ENCODE measurements around the gene POFUT1. TPM values are rescaled to one million over a fixed set of nuclear protein-coding genes. Genes with fewer than 3 reads are reported as not detected.

Gene POFUT1
- polyA plus RNA-seq, 3 donors, result 10.9 to 22.8 (median 11.8) TPM

- TF ChIP-seq, protein P1, sequence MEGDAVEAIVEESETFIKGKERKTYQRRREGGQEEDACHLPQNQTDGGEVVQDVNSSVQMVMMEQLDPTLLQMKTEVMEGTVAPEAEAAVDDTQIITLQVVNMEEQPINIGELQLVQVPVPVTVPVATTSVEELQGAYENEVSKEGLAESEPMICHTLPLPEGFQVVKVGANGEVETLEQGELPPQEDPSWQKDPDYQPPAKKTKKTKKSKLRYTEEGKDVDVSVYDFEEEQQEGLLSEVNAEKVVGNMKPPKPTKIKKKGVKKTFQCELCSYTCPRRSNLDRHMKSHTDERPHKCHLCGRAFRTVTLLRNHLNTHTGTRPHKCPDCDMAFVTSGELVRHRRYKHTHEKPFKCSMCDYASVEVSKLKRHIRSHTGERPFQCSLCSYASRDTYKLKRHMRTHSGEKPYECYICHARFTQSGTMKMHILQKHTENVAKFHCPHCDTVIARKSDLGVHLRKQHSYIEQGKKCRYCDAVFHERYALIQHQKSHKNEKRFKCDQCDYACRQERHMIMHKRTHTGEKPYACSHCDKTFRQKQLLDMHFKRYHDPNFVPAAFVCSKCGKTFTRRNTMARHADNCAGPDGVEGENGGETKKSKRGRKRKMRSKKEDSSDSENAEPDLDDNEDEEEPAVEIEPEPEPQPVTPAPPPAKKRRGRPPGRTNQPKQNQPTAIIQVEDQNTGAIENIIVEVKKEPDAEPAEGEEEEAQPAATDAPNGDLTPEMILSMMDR (IDR thresholded peaks at IDR 0.05), result no peak
- H3K4me1 ChIP-seq (ENCODE audit: control insufficient read depth in 1 of 2, insufficient read depth in 2 of 2, low read length in 2 of 2), result peaks cover 41 to 50% of the 10 kb centered on the region in 2 donors
- no peaks in the 10 kb centered on the region for H4K20me1 ChIP-seq (ENCODE audit: insufficient read depth, low read length)
- H3K36me3 ChIP-seq (replicated peaks in 1 of 2; ENCODE audit: control insufficient read depth in 1 of 2, insufficient read depth in 2 of 2, low read length in 2 of 2), result peaks cover 20 to 50% of the 10 kb centered on the region in 2 donors
- peak overlapping the region; percentile 41 to 85 for H3K27ac ChIP-seq (ENCODE audit: low read depth in 1 of 2, low read length in 2 of 2)
- peak overlapping the region; percentile 70 to 92 (median 90) for H3K27ac Mint-ChIP-seq
- intact Hi-C loops (cut with micrococcal nuclease), result no loop called here
- peaks cover 8% of the 10 kb centered on the region for H3K79me2 ChIP-seq (ENCODE audit: insufficient read depth, low read length)
- 89% methylated on average over 6 of the region's 7 CpGs for WGBS (ENCODE audit: insufficient coverage)
- no peaks in the 10 kb centered on the region for H3K9me3 ChIP-seq (replicated peaks in 1 of 2; ENCODE audit: control insufficient read depth in 1 of 2, insufficient read depth in 1 of 2, low read length in 2 of 2)
- H3K4me1 Mint-ChIP-seq, result peaks cover 50% of the 10 kb centered on the region
- H3K4me2 ChIP-seq (replicated peaks; ENCODE audit: extremely low read depth, low read length, poor library complexity, severe bottlenecking), result peak overlapping the region; percentile 60
- H3K9ac ChIP-seq (ENCODE audit: insufficient read depth, low read length, poor library complexity, severe bottlenecking), result peak overlapping the region; percentile 58
- H3K36me3 Mint-ChIP-seq, result peaks cover 48 to 49% of the 10 kb centered on the region in 2 donors
- no peak for DNase-seq
- H3K4me3 Mint-ChIP-seq, result peak overlapping the region in 1 of 2 donors; percentile 85
- H3K4me3 ChIP-seq (replicated peaks in 1 of 3; ENCODE audit: low read depth in 2 of 3, low read length in 3 of 3), result peak overlapping the region in 2 of 3 experiments; percentile 6 to 67
- H3K27me3 ChIP-seq (ENCODE audit: control insufficient read depth in 2 of 2, insufficient read depth in 2 of 2, low read length in 2 of 2), result no peaks in the 10 kb centered on the region
- peaks cover 0 to 2% (median 0%) of the 10 kb centered on the region in 3 donors for H3K27me3 Mint-ChIP-seq (ENCODE audit: low read depth in 3 of 3)
- H2AFZ ChIP-seq (ENCODE audit: insufficient read depth, low read depth, low read length, poor library complexity, severe bottlenecking), result peak overlapping the region; percentile 82
- H3K9me3 Mint-ChIP-seq, result no peaks in the 10 kb centered on the region
These were observed 19.6 kb downstream of the POFUT1 start for GRCh38 chr20:32227306-32227705.

DNA sequence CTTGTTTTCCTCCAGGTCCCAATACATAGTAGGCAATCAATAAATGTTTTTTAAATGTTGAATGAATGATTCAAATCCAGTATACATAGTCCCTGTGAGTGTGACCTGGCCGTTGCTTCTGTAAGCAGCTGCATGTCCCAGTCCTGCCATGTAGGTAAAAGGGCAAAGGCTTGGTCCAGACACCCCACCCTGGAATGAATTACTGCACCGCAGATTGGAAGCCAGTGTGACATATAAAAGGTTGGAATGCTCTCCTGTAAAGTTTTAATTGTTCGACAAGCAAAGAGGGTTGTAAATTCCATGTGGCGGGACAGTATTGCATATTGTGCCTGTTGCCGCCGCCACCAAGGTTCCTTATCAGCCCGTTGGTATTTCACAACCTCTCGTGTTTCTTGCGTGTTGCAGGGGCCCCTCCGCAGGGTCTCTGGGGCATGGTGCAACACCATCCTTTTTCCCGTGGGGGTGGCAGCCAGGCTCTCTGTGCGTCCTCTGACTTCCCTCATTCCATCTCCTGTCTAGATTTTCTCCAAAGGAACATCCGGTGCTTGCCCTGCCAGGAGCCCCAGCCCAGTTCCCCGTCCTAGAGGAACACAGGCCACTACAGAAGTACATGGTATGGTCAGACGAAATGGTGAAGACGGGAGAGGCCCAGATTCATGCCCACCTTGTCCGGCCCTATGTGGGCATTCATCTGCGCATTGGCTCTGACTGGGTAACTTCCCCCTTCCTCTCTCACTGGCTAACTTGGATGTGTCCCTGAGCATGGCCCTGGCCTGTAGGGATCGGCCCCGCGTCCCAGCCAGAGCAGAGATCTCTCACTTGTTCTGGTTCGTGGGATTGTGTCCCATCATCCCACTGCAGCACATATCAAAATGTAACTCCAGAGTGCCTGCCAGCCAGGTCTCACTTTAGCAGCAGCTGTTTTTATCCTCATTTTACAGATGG, 20.3 kb downstream of the POFUT1 start:
- Histone ChIP-seq H3K79me2 (ENCODE audit: insufficient read depth, low read length) (peaks cover 8% of the 10 kb centered on the region), H3K9me3 (replicated peaks in 1 of 2; ENCODE audit: control insufficient read depth in 1 of 2, insufficient read depth in 1 of 2, low read length in 2 of 2) (no peaks in the 10 kb centered on the region), H3K4me3 (replicated peaks in 1 of 3; ENCODE audit: low read depth in 2 of 3, low read length in 3 of 3) (peak overlapping the region; percentile 6 to 67 (median 21)), H4K20me1 (ENCODE audit: insufficient read depth, low read length) (no peaks in the 10 kb centered on the region), H3K27me3 (ENCODE audit: control insufficient read depth in 2 of 2, insufficient read depth in 2 of 2, low read length in 2 of 2) (no peaks in the 10 kb centered on the region), H2AFZ (ENCODE audit: insufficient read depth, low read depth, low read length, poor library complexity, severe bottlenecking) (peak overlapping the region; percentile 82), H3K4me1 (ENCODE audit: control insufficient read depth in 1 of 2, insufficient read depth in 2 of 2, low read length in 2 of 2) (peaks cover 48 to 57% of the 10 kb centered on the region in 2 donors), H3K4me2 (replicated peaks; ENCODE audit: extremely low read depth, low read length, poor library complexity, severe bottlenecking) (peak overlapping the region; percentile 60), H3K27ac (ENCODE audit: low read depth in 1 of 2, low read length in 2 of 2) (peak overlapping the region; percentile 41 to 85), H3K36me3 (replicated peaks in 1 of 2; ENCODE audit: control insufficient read depth in 1 of 2, insufficient read depth in 2 of 2, low read length in 2 of 2) (peaks cover 13 to 43% of the 10 kb centered on the region in 2 donors), H3K9ac (ENCODE audit: insufficient read depth, low read length, poor library complexity, severe bottlenecking) (peak overlapping the region; percentile 58)
- intact Hi-C loops (cut with micrococcal nuclease), result no loop called here
- Mint-ChIP-seq H3K27ac (peak overlapping the region; percentile 87 to 92 (median 90)), H3K27me3 (ENCODE audit: low read depth in 3 of 3) (peaks cover 0 to 2% (median 0%) of the 10 kb centered on the region in 3 donors), H3K9me3 (no peaks in the 10 kb centered on the region), H3K4me1 (peaks cover 57% of the 10 kb centered on the region), H3K4me3 (peak overlapping the region; percentile 67 to 85), H3K36me3 (peaks cover 45 to 46% of the 10 kb centered on the region in 2 donors)
- DNase-seq, result peak; percentile 41 to 73 (median 59)
- WGBS (ENCODE audit: insufficient coverage), result 13% methylated on average over 22 of the region's 22 CpGs
- TF ChIP-seq, protein P1 (IDR thresholded peaks at IDR 0.05), result no peak

All from CD14-positive monocyte (primary cell).